GF-D8 (cell line): ENCODE measurements around the gene ARL8A.
"Not testable (repeated sequence)": the region's sequence is repeated elsewhere in the genome, so short reads cannot be mapped to it uniquely, and the experiment has no call there.

ENCODE experiments used
- DNase-seq: peaks from one replicate; lab custom pipeline; 2025; lab: John Stamatoyannopoulos, UW

The ARL8A gene

DNA sequence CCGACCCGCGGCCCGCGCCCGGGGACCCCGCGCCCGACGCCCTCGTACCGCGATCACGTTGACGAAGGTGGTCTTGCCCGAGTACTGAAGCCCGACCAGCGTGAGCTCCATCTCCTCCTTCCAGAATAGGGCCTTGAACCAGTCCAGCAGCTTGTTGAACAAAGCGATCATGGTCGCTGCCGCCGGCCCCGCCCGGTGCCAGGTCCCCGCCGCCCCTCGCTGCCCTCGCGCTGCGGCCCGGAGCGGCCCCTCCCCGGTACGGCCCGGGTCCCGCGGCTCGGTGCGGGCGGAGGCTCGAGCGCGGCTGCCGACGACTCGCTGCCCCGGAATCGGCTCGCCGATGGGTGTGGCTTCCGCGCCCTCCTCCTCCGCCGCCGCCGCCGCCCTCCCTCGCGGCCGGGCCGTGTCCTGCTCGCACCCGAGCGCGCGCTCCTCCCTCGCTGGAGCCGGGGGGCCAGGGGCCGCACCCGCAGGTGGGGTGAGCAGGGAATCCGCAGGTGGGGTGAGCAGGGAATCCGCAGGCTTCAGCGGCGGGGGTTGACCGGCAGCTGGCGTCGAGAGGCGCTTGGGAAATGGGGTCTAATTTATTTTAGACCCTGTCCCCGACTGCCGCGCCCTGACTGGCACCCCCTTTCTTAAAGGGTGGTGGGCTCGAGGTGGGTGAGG lies at the start of gene ARL8A:
ARL8A (minus strand) TSS at position 336 of the 666 bp plus-strand sequence; CDS start at position 171, 165 bp downstream.
- DNase-seq, result no peak

DNA sequence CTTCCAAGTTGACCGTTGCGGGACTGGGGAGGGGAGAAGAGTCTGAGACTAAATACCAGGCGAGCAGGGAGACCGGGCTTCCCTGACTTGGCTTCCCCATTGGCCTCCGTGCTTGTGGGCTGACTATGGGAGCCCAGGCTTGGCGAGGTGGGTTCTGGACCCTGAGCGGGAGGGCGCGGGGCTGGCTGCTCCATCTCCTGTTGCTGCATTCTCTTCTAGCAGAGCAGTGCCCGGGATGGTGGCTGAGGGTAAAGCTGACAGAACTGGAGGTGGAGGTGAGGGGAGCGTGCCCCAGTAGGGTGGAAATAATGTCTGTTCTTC lies 49.8 kb upstream of the ARL8A start:
- no peak for DNase-seq

DNA sequence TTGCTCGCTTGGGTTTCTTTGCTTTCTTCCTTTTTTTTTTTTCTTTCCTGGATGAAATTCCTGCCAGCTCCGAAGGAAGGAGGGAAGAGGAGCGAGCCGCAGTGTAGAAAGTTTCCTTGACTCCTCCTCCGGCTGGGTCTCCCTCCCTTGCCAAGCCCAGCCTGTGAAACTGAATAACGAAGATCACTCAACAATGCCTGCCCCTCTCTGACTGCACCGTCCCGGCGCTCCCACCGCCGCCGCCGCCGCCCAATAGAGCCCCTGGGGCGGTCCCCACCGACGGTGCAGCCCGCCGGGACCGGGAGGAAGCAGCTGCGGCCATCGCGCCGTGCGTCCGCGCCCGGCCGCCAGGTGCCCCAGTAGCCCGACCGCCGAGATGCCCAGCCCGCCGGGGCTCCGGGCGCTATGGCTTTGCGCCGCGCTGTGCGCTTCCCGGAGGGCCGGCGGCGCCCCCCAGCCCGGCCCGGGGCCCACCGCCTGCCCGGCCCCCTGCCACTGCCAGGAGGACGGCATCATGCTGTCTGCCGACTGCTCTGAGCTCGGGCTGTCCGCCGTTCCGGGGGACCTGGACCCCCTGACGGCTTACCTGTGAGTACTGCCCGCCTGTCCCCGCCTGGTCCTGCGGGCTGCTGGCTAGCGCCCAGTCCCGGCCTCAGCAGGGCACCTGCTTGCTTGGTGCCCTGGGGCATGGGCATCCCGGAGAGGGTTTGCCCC lies 49.2 kb upstream of the ARL8A start, which contains the start of gene LGR6:
LGR6 (plus strand) TSS at position 186 of the 714 bp plus-strand sequence; CDS start at position 377, 191 bp downstream.
- DNase-seq, result no peak

DNA sequence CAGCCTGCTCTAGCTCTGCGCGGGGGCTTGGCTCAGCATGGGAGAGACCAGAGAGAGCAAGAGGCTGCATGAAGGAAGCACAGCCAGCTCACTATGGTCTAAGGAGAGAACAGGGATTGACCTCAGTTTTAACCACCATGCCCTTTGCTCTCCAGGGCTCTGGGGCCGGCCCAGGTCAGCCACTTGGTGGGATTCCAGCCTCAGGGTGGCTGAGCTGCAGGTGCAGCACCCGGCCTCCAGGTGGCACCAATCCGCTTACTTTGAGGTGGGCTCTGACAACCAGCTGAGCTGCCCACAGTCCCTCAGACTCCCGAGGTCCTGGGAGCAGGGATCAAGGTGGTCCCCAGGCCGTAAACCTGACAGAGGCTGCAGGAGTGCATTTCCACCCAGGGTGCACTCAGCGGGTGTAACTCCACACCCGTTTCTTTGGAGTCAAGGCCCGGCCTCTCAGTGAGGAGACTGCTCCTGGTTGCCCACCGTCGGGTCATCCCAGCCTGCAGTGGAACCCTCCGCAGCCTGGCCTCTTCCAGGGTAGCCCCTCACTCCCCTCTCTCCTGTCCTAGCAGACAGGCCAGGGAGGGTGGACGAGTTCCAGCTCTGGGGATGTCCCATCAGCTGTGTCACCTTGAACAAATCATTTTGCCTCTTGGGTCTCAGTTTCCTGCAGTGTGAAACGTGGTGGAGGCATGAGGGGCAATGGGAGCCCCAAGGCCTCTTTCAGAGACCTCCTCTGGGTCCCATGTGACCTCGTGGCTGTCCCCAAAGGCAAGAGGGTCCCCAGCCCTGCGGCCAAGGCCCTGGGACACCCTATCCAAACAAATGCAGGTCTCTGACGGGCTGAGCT lies 48.5 kb upstream of the ARL8A start:
- DNase-seq, result no peak

DNA sequence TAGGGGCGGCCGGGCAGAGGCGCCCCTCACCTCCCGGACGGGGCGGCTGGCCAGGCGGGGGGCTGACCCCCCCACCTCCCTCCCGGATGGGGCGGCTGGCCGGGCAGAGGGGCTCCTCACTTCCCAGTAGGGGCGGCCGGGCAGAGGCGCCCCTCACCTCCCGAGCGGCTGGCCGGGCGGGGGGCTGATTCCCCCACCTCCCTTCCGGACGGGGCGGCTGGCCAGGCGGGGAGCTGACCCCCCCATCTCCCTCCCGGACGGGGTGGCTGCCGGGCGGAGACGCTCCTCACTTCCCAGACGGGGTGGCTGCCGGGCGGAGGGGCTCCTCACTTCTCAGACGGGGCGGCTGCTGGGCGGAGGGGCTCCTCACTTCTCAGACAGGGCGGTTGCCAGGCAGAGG lies 46.9 kb upstream of the ARL8A start:
- DNase-seq, result not testable (repeated sequence)

DNA sequence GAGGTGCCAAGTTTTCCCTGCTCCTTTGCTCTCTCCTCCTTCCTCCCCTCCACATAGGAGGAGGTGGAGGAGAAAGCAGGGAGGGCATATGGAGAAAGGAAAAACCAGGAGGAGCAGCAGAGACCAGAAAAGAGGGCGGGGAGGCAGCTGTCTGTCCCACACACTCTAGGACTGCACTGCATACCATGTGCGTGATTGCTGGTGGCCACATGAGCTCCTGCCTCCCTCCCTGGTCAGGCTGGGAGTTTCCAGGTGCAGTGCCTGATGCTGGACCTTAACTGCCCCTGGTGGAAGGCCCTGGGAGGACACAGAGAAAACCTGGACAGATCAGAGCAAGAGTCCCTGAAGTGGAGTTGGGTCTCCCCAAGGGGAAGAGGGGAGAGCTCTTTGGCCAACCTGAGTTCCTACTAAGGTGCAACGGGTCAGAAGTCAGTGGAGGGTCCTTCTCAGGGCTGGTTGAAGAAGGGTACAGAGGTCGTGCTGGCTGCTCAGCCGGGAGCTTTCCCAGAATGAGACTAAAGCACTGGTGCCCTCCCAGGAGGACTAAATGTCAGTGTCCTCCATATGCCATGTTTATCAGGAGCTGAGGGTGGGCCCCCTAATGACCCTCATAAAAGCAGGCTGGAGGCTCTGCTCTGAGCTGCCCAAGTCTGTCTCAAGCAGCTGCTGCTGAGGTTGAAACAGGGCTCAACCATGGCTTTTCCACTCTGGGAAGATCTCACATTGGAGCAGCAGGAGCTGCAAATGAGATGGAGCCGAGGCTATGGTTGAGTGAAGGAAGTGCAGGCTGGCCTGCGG lies 45.6 kb upstream of the ARL8A start:
- no peak for DNase-seq

DNA sequence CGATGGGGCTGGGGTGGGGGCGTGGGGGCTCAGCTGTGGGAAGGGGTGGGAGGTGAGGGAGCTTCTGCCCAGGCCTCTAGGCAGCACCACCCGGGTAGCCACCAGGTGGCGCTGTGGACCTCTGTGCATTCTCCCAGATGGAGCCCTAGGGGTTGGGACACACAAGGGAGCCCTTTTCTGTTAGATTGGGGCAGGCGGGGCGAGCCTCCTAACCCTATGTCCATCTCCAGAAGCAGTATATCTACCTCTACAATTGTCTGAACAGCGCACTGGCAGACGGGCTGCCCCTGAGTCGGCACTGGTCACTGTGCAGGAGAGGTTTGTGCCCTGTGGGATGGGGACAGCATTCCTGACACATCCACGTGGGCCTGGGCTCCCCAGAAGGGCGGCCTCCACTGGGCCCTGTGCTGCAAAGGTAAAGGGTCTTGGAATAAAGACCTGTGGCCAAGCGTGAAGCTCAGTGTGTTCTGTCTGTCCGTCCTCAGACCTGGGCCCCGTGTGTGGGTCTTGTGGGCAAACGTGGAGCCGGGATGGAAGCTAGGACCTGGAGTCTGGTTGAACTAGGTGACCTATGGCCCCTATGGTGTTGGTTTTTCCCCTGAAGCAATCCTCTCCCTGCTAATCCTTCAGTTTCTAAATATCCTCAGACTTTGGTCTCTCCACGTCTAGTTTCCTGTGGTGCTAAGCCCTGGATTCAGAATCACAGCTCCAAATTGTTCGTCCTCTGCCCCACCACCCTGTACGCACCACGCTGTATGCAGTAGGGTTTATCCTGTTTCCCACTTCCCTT lies 44.7 kb upstream of the ARL8A start:
- no peak for DNase-seq

DNA sequence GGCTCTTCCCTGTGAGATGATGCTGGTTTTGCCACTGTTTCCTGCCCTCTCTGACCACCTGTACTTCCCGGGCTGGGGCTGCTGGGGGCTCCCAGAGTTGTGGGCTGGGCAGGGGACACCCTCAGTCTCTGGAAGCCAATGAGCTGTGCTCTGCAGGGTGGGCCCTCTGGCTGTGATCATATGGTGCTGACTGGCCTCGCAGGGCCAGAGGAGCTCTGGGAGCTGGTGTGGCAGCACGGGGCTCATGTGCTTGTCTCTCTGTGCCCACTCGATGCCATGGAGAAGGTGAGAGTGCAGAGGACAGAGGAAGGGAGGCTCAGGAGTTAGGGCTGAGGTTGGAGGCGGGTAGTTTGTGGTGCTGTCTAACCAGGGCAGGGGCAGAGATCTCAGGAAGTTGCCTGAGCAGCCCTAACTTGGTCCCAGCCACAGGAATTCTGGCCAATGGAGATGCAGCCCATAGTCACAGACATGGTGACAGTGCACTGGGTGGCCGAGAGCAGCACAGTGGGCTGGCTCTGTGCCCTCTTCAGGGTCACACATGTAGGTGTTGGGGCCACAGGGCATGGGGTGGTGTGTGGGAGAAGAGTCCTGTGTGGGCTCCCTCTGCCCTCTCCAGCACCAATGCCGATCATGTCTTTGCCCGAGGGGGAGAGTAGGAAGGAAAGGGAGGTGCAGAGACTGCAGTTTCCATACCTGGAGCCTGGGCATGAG lies 43.3 kb upstream of the ARL8A start:
- DNase-seq, result no peak

DNA sequence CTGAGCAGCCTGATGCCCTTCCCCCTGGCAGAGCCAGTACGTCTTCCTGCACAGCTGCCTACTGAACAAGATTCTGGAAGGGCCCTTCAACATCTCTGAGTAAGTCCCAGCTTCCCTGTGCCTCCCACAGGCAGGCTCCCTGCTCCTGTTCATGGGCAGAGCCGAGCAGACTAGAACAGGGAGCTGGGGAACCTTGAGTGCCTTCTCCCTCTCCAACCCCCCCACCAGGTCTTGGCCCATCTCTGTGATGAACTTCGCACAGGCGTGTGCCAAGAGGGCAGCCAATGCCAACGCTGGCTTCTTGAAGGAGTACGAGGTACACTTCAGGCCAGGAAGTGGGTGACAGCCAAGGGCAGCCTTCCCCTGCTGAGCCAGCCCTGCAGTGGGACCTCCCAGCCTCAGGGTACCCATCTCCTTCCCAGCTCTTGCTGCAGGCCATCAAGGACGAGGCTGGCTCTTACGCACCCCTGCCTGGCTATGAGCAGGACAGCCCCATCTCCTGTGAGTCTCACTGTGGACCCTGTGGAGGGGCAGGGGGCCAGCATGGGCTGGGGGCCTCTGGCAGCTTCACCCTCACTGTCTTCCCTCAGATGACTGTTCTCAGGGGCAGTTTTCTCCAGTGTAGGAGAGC lies 42.6 kb upstream of the ARL8A start:
- no peak for DNase-seq

DNA sequence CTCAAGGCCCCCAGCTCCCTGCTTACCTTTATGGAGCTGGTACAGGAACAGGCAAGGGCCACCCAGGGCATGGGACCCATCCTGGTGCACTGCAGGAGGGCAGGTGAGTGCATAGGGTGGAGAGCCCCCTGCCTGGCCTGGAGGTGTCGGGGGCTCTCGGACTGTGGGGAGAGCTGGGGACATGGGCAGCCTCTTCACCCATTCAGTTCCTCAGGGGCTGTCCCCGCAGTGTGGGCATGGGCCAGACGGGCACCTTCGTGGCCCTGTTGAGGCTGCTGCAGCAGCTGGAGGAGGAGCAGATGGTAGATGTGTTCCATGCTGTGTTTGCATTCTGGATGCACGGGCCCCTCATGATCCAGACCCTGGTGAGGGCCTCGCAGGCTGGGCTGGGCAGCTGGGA lies 41.8 kb upstream of the ARL8A start:
- DNase-seq, result no peak

DNA sequence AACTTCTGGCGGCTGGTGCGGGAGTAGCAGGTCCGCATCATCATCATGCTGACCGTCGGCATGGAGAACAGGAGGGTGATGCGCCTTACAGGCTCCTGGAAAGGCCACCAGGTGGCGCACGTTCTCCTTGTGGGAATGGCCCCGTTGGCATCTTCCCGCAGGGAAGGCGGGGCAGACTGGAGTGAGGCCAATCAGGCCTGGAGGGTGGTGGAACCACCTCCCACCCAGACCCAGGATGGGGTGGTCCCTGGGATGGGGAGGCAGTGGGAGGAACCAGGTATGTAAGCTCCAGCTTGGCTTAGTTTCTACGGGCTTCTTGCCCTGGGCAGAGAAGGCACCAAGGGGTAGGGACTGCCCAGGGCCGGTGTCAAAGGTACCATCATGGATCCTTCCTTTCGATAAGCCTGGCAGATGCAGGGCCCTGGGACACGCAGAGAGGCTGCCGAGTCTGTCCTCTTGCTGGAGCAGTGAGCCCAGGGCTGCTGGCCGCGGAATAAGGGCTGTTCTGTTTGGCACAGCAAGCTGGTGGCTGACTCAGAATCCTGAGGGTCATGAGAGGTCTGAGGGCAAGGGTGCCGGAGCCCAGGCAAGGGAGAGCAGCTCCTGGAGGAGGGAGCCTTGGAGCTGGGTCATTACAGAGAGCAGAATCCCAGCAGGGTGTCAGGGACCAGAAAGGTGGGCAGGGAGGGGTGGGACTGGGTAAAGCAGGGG lies 40.4 kb upstream of the ARL8A start:
- DNase-seq, result peak; percentile 36

DNA sequence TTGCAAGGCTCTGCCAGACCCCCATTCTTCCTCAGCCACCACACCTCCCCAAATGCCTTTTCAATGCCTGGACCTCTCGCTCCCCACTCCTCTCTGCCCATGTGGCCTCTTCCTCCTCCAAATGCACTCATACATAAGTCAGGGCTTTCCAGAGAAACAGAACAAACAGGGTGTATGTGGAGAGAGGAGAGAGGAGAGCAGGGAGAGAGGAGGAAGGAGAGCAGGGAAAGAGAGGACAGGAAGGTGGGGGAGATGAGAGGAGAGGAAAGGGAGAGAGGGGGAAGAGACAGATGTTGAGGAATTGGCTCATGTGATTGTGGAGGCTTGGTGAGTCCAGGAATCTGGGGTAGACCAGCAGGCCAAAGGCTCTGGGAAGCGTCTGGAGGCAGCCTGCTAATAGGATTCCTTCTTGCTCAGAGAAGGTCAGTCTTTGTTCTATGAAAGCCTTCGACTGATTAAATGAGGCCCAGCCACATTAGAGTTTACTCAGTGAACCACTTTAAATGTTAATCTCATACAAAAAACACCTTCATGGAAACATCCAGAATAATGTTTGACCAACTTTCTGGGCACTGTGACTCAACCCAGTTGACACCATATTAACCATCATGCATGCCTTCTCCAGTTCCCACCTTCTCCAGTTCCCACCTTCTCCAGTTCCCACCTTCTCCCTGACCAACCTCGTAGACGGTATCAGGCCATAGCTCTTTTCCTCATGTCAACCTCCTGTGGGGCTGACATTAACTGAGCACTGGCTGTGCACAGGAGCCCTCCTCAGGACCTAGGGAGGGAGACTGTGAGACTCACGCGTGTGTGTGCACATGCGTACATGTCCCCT lies 37.7 kb upstream of the ARL8A start:
- DNase-seq, result no peak

DNA sequence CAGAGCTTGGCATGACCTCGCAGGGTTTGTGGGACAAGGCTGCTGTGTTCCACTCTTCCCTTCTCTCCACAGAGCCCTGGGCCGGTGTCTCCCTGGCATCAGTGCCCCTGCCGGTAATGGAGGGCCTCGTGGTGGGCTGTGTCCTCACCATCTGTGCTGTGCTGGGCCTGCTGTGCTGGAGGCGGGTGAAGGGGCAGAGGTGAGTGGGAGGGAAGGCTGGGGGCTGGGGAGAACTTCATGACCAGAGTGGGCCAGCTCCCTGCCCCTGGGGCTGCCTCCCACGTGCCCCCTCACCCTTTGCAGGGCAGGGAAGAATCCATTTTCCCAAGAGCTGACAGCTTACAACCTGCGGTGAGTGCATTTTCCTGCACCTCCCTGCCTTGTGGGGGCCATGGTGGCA lies 37.0 kb upstream of the ARL8A start:
- no peak for DNase-seq

DNA sequence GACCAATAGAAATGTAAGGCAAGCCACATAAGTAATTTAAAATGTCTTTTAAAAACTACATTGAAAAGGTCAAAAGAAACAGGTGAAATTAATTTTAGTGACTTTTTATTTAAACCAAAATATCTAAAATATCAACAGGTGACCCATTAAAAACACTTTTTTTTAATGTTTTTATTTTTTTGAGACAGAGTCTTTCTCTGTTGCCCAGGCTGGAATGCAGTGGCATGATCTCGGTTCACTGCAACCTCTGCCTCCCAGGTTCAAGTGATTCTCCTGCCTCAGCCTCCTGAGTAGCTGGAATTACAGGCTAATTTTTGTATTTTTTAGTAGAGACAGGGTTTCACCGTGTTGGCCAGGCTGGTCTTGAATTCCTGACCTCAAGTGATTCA lies 36.2 kb upstream of the ARL8A start:
- DNase-seq, result not testable (repeated sequence)

DNA sequence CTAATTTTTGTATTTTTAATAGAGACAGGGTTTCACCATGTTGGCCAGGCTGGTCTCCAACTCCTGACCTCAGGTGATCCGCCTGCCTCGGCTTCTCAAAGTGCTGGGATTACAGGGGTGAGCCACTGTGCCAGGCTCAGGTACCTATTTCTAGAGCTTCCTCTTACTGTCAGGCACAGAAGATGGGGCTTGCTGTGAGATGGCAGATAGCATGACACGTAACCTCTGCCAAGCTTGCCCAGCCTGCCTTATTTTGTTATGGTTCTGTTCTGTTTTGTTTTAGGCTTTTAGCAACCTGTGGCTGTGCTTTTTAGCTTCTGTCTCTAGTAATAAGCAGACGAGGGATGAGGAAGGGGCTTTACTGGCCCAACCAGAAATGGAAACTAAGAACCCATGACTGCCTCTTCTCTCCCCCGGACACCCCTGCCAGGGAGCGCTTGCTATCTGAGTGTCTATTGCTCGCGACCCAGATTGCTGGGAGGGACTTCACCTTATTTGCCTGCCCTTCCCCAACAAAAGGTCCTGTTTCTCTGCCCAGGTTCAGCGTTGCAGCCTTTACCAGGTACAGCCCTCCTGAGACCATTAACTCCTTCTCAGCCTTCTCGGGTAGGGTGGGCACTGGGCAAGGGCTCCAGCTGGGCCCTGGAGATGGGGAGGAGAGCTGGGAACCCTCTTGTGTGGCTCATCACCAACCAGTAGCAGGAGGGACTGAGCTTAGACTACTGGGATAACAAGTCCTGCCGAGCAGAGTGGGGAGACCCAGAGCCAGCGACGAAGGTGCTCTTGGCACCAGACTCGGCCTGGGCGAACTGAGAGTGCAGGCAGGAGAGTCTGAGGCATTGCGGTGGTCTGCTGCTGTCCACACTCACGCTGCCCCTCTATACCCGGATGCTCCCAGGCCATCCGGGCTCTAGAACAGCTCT lies 35.6 kb upstream of the ARL8A start:
- no peak for DNase-seq

DNA sequence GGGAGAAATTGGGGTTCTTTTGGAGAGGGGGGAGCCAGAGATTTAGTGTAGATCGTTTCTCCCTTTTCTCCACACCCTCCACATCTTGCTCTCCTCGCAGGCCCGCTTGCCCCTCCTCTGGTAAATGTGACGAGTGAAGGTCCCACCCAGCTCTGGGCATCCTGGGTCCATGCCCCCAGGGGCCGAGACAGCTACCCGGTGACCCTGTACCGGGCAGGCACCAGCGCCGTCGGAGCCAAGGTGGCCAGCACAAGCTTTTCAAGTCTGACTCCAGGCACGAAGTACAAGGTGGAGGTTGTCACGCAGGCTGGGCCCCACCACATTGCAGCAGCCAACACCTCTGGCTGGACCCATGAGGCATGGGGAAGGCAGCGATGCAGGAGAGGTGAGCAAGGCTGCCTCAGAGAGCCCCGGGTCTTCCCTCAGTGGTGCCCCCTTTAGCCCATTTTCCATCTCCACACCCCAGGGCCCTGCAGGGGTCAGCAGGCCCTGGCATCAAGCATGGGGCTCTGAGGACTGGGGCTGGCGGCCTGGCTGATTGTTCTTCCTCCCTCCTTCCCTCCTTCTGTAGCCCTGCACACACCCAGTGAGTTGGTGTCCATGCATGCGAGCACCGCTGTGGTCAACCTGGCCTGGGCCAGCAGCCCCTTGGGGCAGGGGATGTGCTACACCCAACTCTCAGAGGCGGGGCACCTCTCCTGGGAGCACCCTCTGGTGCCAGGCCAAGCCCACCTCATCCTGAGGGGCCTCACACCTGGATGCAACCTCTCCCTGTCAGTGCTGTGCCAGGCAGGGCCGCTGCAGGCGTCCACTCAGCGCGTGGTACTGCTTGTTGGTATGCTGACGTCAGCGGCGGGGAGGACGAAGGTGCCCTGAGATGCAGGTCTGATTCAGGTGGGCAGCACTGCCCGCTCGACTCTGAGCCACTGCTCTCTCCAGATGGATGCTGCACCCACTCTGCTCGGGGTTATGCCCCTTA lies 32.7 kb upstream of the ARL8A start:
- DNase-seq, result no peak
